Placental epithelial cell (primary cell): ENCODE data around the gene TAAR1. TPM values are rescaled to one million over a fixed set of nuclear protein-coding genes. Genes with fewer than 3 reads are reported as not detected.

Experiments used
- total RNA-seq: library from RNA; depleted of rRNA; stranded (reverse); fragments of >200 nt; gene quantifications from 2 replicates; pipeline ENCODE4 v1.2.3, GENCODE V29; 2012

Gene TAAR1, protein sequence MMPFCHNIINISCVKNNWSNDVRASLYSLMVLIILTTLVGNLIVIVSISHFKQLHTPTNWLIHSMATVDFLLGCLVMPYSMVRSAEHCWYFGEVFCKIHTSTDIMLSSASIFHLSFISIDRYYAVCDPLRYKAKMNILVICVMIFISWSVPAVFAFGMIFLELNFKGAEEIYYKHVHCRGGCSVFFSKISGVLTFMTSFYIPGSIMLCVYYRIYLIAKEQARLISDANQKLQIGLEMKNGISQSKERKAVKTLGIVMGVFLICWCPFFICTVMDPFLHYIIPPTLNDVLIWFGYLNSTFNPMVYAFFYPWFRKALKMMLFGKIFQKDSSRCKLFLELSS
- total RNA-seq: not detected in 2 replicates

DNA sequence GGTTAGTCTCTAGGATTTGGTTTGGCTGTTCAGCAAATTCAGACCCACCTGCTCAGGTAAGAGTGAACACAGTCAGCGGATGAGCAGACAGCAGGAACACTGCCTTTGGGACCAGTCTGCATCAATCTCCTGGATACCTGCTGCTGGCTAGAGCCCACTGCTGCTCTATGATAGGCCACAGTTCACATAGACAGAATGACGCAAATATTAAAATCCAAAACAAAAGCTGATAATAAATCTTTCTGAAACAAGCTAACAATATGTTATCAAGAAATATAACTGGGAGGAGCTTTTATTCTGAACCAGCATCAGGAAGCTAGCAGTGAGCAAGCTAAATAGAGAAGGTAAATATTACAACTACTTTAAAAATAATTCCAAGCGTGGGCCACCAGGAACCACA lies at the start of gene TAAR1:
Gene TAAR1 (minus strand): TSS at position 101 of the 400 bp plus-strand sequence. CDS start 13,179 bp downstream, outside the sequence.

DNA sequence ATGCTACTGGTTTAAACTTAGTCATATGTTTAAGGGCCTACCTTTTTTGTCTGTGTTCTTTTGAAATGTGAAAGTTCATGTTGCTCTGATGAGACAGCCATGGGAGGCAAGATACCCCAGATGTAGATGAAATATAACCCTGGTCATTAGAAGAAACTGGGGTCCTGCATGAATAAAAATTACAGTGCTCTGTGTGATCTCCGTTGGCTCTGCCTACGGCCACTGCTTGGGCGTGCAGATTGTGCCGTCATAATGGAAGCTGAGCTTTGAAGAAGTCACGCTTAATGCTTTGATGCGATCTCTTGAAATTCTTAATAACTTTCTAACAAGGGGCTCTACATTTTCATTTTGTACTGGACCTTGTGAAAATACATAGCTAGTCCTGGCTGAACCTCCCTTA lies 34.8 kb downstream of the TAAR1 start, which contains the start of gene TAAR2:
Gene TAAR2 (minus strand): TSS at position 101 of the 400 bp plus-strand sequence. CDS start 0 bp downstream, at position 101.

Other genes starting within 250 kb of the TAAR1 start
- gene STX7, start 146.1 kb downstream of the TAAR1 start, total RNA-seq: 20.0 and 55.7 TPM in 2 replicates
- not detected in 2 replicates for gene TAAR9, start 120.9 kb downstream of the TAAR1 start, total RNA-seq
- not detected in 2 replicates for gene TAAR8, start 106.5 kb downstream of the TAAR1 start, total RNA-seq
- not detected in 2 replicates for gene TAAR6, start 88.9 kb downstream of the TAAR1 start, total RNA-seq
- not detected in 2 replicates for gene TAAR5, start 69.4 kb downstream of the TAAR1 start, total RNA-seq
- not detected in 2 replicates for gene TAAR2, start 34.9 kb downstream of the TAAR1 start, total RNA-seq
- not detected in 2 replicates for gene VNN1, start 54.9 kb upstream of the TAAR1 start, total RNA-seq
- gene VNN2, start 98.7 kb upstream of the TAAR1 start, total RNA-seq: not detected in 2 replicates
- 5.1 and 9.7 TPM in 2 replicates for gene SLC18B1, start 139.5 kb upstream of the TAAR1 start, total RNA-seq
- 1,026 and 1,376 TPM in 2 replicates for gene RPS12, start 155.4 kb upstream of the TAAR1 start, total RNA-seq